GM10266 (cell line): ENCODE results near the gene TRAPPC2.

Source experiments
- DNase-seq: peaks from one replicate; pipeline ENCODE4 v3.0.0; 2012; ENCODE audit errors: extremely low spot score
- CTCF ChIP-seq: IDR thresholded peaks from 2 replicates; pipeline ENCODE4 v1.5.1; 2012; ENCODE audit warnings: mild to moderate bottlenecking, low read depth; ENCODE audit not compliant: control insufficient read depth, insufficient read depth; ENCODE audit errors: missing control alignments

Gene TRAPPC2

GRCh38 chrX:13756381-13756780 lies 22.0 kb upstream of the TRAPPC2 start:
- no peak for TF ChIP-seq CTCF
- no peak for DNase-seq

GRCh38 chrX:13755254-13755653 lies 20.8 kb upstream of the TRAPPC2 start:
- DNase-seq, result no peak
- no peak for TF ChIP-seq CTCF

GRCh38 chrX:13754765-13755164 lies 20.3 kb upstream of the TRAPPC2 start:
- DNase-seq, result no peak
- no peak for TF ChIP-seq CTCF

GRCh38 chrX:13752646-13753045 lies 18.2 kb upstream of the TRAPPC2 start:
- no peak for TF ChIP-seq CTCF
- DNase-seq, result no peak

GRCh38 chrX:13752141-13752540 lies 17.7 kb upstream of the TRAPPC2 start:
- no peak for TF ChIP-seq CTCF
- DNase-seq, result no peak

- no peak for TF ChIP-seq CTCF
- DNase-seq, result no peak
Measured at GRCh38 chrX:13750812-13751211, 16.4 kb upstream of the TRAPPC2 start.

- TF ChIP-seq CTCF, result peak; percentile 38
- peak; percentile 5 for DNase-seq
Measured at GRCh38 chrX:13750204-13750603, 15.8 kb upstream of the TRAPPC2 start.
